ENCODE data around the gene DHRS2. TPM values are rescaled to one million over a fixed set of nuclear protein-coding genes. Genes with fewer than 3 reads are reported as not detected.

DHRS2 gene
- total and polyA plus RNA-seq, 10 of the 15 experiments (the other 5 are each of a cell fraction or from before 2014, with no cell fraction given), result 0.09 to 1.8 (median 0.73) TPM; not detected in 1

DNA sequence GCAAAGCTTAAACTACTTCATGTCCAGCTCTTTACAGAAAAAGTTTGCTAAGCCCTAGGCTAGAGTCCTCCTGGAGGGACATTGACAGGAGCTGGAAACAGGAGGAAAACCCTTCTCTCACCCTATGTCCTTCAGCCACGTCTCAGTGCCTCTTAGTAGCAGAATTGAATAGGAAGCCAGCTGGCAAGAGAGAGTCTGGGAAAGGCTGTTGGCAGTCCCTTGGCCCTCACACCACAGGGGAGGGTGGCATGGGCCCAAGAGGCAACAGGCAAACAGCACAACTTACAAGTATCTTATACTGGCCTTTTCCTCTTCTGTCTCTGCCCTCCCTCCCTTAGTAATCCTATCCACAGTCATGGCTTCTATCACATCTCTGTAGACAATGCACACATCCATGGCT is 27.7 kb upstream of the DHRS2 start:
- no peak for DNase-seq (ENCODE audit: low read depth, low spot score)
- Histone ChIP-seq H3K4me3 (no peak overlapping the region), H3K79me2 (ENCODE audit: control insufficient read depth, insufficient read depth, low read length) (no peaks in the 10 kb centered on the region), H3K4me1 (ENCODE audit: control insufficient read depth, insufficient read depth, low read length) (peaks cover 31% of the 10 kb centered on the region), H3K9ac (ENCODE audit: control insufficient read depth, insufficient read depth, low read length) (no peak overlapping the region), H2AFZ (ENCODE audit: control insufficient read depth, low read depth, low read length) (no peak overlapping the region), H3K36me3 (ENCODE audit: control insufficient read depth in 2 of 2, insufficient read depth in 2 of 2, low read length in 1 of 2) (no peaks in the 10 kb centered on the region), H3K27ac (ENCODE audit: control insufficient read depth, insufficient read depth) (no peak overlapping the region), H3K9me3 (replicated peaks; ENCODE audit: control insufficient read depth, insufficient read depth, low read length) (peaks cover 3% of the 10 kb centered on the region; the same call in 2 of the 3 replicates), H3K27me3 (replicated peaks in 1 of 2; ENCODE audit: control insufficient read depth in 2 of 2, insufficient read depth in 2 of 2, low read length in 1 of 2) (no peaks in the 10 kb centered on the region), H3K4me2 (ENCODE audit: control insufficient read depth, insufficient read depth) (no peak overlapping the region), H4K20me1 (ENCODE audit: control insufficient read depth, insufficient read depth) (no peaks in the 10 kb centered on the region)
- no peak for TF ChIP-seq ESRRA (IDR thresholded peaks at IDR 0.05; ENCODE audit: low read length)
- TF ChIP-seq SIX5 (IDR thresholded peaks at IDR 0.05; ENCODE audit: low read depth, low read length, severe bottlenecking), result no peak
- TF ChIP-seq STAT3 (IDR thresholded peaks at IDR 0.05; ENCODE audit: low read depth, low read length), result no peak
- no peak for TF ChIP-seq EED (IDR thresholded peaks at IDR 0.05; ENCODE audit: low read depth)
- TF ChIP-seq KDM1A (IDR thresholded peaks at IDR 0.05; ENCODE audit: borderline replicate concordance), result no peak
- TF ChIP-seq BMI1 (IDR thresholded peaks at IDR 0.05; ENCODE audit: borderline replicate concordance), result no peak
- TF ChIP-seq RCOR1 (conservative IDR thresholded peaks at IDR 0.05; ENCODE audit: low read depth, low read length), result no peak
- TF ChIP-seq SREBF2 (IDR thresholded peaks at IDR 0.05; ENCODE audit: low read length), result no peak
- TF ChIP-seq FOS (IDR thresholded peaks at IDR 0.05; ENCODE audit: borderline replicate concordance, extremely low read depth, insufficient read length), result no peak
- TF ChIP-seq NFXL1 (IDR thresholded peaks at IDR 0.05; ENCODE audit: borderline replicate concordance), result no peak
- TF ChIP-seq HDGF (IDR thresholded peaks at IDR 0.05), result no peak
- no peak for TF ChIP-seq POLR2AphosphoS5 (IDR thresholded peaks at IDR 0.05; ENCODE audit: low read length)
- no peak for ATAC-seq
- intact Hi-C loops (cut with micrococcal nuclease; ENCODE audit: unreplicated experiment) (no loop called here), in situ Hi-C loops (cut with MboI) (no loop called here)
- ChIA-PET POLR2A (no interaction called here), RAD21 (ENCODE audit: unreplicated experiment) (interaction anchor here (1.2 kb wide), 1 partner anchor 20 kb away, joined by 5 read pairs; no protein-coding TSS in a partner anchor), CTCF (interaction anchor here (4.5 kb wide), 2 partner anchors 18 to 23 kb away, joined by 33 to 51 read pairs; no protein-coding TSS in a partner anchor), SMC1A (ENCODE audit: uncharacterized antibody, unreplicated experiment) (interaction anchor here (1.8 kb wide), 1 partner anchor 23 kb away, joined by 6 read pairs; no protein-coding TSS in a partner anchor)
- no TSS peak for BruUV-seq (replicated peaks)
- FAIRE-seq, result no peak
- WGBS (ENCODE audit: insufficient coverage, insufficient replicate concordance, low lambda C conversion rate, missing lambda C conversion rate), result 0% methylated on average over 1 of the region's 1 CpG

Data from GM12878 (cell line).